Measurements from ENCODE around the gene SLC24A1.

GRCh38 chr15:65629548-65629947, 7.8 kb downstream of the SLC24A1 start:
- TF ChIP-seq CTCF (IDR thresholded peaks at IDR 0.05) (no peak), POLR2A (IDR thresholded peaks at IDR 0.05) (no peak)

All from Peyer's patch (tissue), 4 donors.